Measurements from ENCODE around the gene ZNF346. TPM values are rescaled to one million over a fixed set of nuclear protein-coding genes. Genes with fewer than 3 reads are reported as not detected.

The ZNF346 gene
- total RNA-seq, 2 donors from 2014 or later = 23.6 to 34.4 TPM

GRCh38 chr5:177080265-177080664 is 57.8 kb downstream of the ZNF346 start:
- WGBS = 89% methylated on average over 5 of the region's 5 CpGs
- intact Hi-C loops (cut with DNase I) = no loop called here
- H3K27me3 ChIP-seq (replicated peaks; ENCODE audit: insufficient read depth) = no peaks in the 10 kb centered on the region

GRCh38 chr5:177081859-177082258 is 59.4 kb downstream of the ZNF346 start:
- Histone ChIP-seq H3K4me1 (replicated peaks) (peaks cover 2% of the 10 kb centered on the region), H3K27ac (no peak overlapping the region), H3K4me3 (no peak overlapping the region), H3K27me3 (replicated peaks; ENCODE audit: insufficient read depth) (no peaks in the 10 kb centered on the region), H3K9me3 (no peaks in the 10 kb centered on the region), H3K36me3 (no peaks in the 10 kb centered on the region)
- TF ChIP-seq CTCF (IDR thresholded peaks at IDR 0.05) = no peak
- no peak for TF ChIP-seq POLR2AphosphoS5 (IDR thresholded peaks at IDR 0.05)
- no peak for TF ChIP-seq POLR2A (IDR thresholded peaks at IDR 0.05)
- intact Hi-C loops (cut with DNase I) = no loop called here
- no peak for DNase-seq (ENCODE audit: low spot score)
- WGBS = 71% methylated on average over 10 of the region's 10 CpGs

More at GRCh38 chr5:177080265-177080664, 57.8 kb downstream of the ZNF346 start:
- DNase-seq (ENCODE audit: low spot score) = no peak
- Histone ChIP-seq H3K36me3 (no peaks in the 10 kb centered on the region), H3K27ac (no peak overlapping the region), H3K4me3 (no peak overlapping the region), H3K9me3 (no peaks in the 10 kb centered on the region), H3K4me1 (replicated peaks) (no peaks in the 10 kb centered on the region)
- TF ChIP-seq CTCF (IDR thresholded peaks at IDR 0.05) (no peak), POLR2A (IDR thresholded peaks at IDR 0.05) (no peak), POLR2AphosphoS5 (IDR thresholded peaks at IDR 0.05) (no peak)

DNA sequence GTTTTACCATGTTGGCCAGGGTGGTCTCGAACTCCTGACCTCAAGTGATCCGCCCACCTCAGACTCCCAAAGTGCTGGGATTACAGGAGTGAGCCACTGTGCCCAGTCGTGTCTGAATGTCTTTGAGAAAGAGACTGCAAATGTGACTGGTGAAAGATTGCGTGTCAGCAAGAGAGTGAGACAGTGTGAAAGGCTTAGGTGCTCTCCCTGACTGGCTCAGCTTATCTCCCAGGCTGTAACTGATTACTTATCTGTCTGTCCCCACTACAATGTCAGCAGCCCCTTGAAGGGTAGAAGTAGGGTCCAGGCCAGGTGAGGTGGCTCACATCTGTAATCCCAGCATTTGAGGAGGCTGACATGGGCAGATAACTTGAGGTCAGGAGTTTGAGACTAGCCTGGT is 60.9 kb downstream of the ZNF346 start:
- Histone ChIP-seq H3K4me1 (replicated peaks) (peaks cover 5% of the 10 kb centered on the region), H3K27ac (no peak overlapping the region), H3K36me3 (no peaks in the 10 kb centered on the region), H3K27me3 (replicated peaks; ENCODE audit: insufficient read depth) (no peaks in the 10 kb centered on the region), H3K4me3 (no peak overlapping the region), H3K9me3 (no peaks in the 10 kb centered on the region)
- TF ChIP-seq POLR2A (IDR thresholded peaks at IDR 0.05) (no peak), CTCF (IDR thresholded peaks at IDR 0.05) (no peak), POLR2AphosphoS5 (IDR thresholded peaks at IDR 0.05) (no peak)
- WGBS = 59% methylated on average over 4 of the region's 4 CpGs
- intact Hi-C loops (cut with DNase I) = no loop called here
- no peak for DNase-seq (ENCODE audit: low spot score)

DNA sequence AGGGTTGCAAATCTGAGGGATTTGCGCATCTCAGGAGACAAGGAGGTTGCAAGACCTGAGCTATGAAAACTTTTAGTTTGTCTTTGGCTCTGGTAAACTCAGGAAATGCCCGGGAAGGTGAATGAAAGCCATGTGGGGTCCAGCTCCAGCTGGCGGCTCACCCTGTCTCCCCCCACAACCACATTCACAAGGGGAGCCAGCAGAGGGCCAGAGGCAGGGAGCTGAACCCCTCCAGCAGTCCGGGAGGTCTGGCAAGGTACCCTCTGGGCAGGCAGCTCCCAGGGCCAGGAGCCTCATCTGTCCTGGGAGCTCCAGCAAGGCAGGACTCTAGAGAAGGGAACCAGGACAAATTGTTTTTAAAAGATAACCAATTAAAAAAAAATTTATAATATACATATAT is 61.7 kb downstream of the ZNF346 start:
- 36% methylated on average over 4 of the region's 4 CpGs for whole genome bisulfite sequencing
- H3K27me3 ChIP-seq (replicated peaks; ENCODE audit: insufficient read depth) = no peaks in the 10 kb centered on the region
- no peaks in the 10 kb centered on the region for H3K36me3 ChIP-seq
- intact Hi-C loops (cut with DNase I) = no loop called here
- no peak overlapping the region for H3K27ac ChIP-seq
- TF ChIP-seq POLR2A (IDR thresholded peaks at IDR 0.05) = no peak
- no peak for TF ChIP-seq CTCF (IDR thresholded peaks at IDR 0.05)
- no peak for TF ChIP-seq POLR2AphosphoS5 (IDR thresholded peaks at IDR 0.05)
- no peaks in the 10 kb centered on the region for H3K9me3 ChIP-seq
- no peak overlapping the region for H3K4me3 ChIP-seq
- DNase-seq (ENCODE audit: low spot score) = no peak
- H3K4me1 ChIP-seq (replicated peaks) = peaks cover 5% of the 10 kb centered on the region

- H3K9me3 ChIP-seq = no peaks in the 10 kb centered on the region
- no peaks in the 10 kb centered on the region for H3K36me3 ChIP-seq
- intact Hi-C loops (cut with DNase I) = no loop called here
- DNase-seq (ENCODE audit: low spot score) = no peak
- WGBS = 48% methylated on average over 13 of the region's 13 CpGs
- TF ChIP-seq POLR2A (IDR thresholded peaks at IDR 0.05) (no peak), POLR2AphosphoS5 (IDR thresholded peaks at IDR 0.05) (no peak), CTCF (IDR thresholded peaks at IDR 0.05) (no peak)
- peak overlapping the region in 1 of 2 donors; percentile 12 for H3K27ac ChIP-seq
- no peaks in the 10 kb centered on the region for H3K27me3 ChIP-seq (replicated peaks; ENCODE audit: insufficient read depth)
- H3K4me1 ChIP-seq (replicated peaks) = peaks cover 5% of the 10 kb centered on the region
- no peak overlapping the region for H3K4me3 ChIP-seq
Observed at GRCh38 chr5:177085985-177086653, 63.6 kb downstream of the ZNF346 start.

Measured in prostate gland (tissue), 2 donors.